Left renal cortex interstitium (tissue), 4 donors: Measurements from ENCODE around the gene TFEB. TPM values are rescaled to one million over a fixed set of nuclear protein-coding genes. Genes with fewer than 3 reads are reported as not detected.

Source experiments
- DNase-seq, 4 donors: peaks; one replicate each; pipeline ENCODE4 v3.0.0-alpha.2; 2013; ENCODE audit warnings: low read depth in 4 of 4, low spot score in 2 of 4, missing footprints in 1 of 4
- polyA plus RNA-seq, 4 donors: library from polyadenylated mRNA; unstranded; fragments of 120-200 nt; gene quantifications; one replicate each; pipeline ENCODE4 v1.2.1, GENCODE V29; 2013; ENCODE audit not compliant: insufficient read length in 4 of 4

Gene TFEB
- polyA plus RNA-seq, 4 donors = 7.6 to 11.5 (median 10.2) TPM

GRCh38 chr6:41740366-41741162 is 5.2 kb upstream of the TFEB start:
- no peak for DNase-seq

- DNase-seq = no peak
Observed at GRCh38 chr6:41739041-41739440, 3.6 kb upstream of the TFEB start.

- no peak for DNase-seq
Observed at GRCh38 chr6:41737591-41738130, 2.3 kb upstream of the TFEB start.

GRCh38 chr6:41736800-41737555 is 1.6 kb upstream of the TFEB start:
- no peak for DNase-seq

GRCh38 chr6:41736186-41736733 is 852 bp upstream of the TFEB start:
- no peak for DNase-seq

GRCh38 chr6:41734666-41735426 is 562 bp downstream of the TFEB start:
- DNase-seq = peak in 2 of 4 donors; percentile 49 to 61

GRCh38 chr6:41733707-41734665 is 1.4 kb downstream of the TFEB start:
- peak in 2 of 4 donors; percentile 60 to 62 for DNase-seq

GRCh38 chr6:41733360-41733706 is 2.1 kb downstream of the TFEB start:
- DNase-seq = no peak

GRCh38 chr6:41732591-41733359 is 2.6 kb downstream of the TFEB start:
- DNase-seq = no peak

GRCh38 chr6:41732149-41732548 is 3.3 kb downstream of the TFEB start:
- no peak for DNase-seq

- no peak for DNase-seq
Observed at GRCh38 chr6:41731561-41732086, 3.8 kb downstream of the TFEB start.

- DNase-seq = no peak
Observed at GRCh38 chr6:41730531-41731436, 4.6 kb downstream of the TFEB start.

GRCh38 chr6:41729624-41730023 is 5.8 kb downstream of the TFEB start:
- no peak for DNase-seq

GRCh38 chr6:41728954-41729353 is 6.5 kb downstream of the TFEB start:
- no peak for DNase-seq

GRCh38 chr6:41728073-41728936 is 7.1 kb downstream of the TFEB start:
- no peak for DNase-seq

GRCh38 chr6:41727705-41728072 is 7.7 kb downstream of the TFEB start:
- no peak for DNase-seq

- no peak for DNase-seq
Observed at GRCh38 chr6:41726876-41727275, 8.5 kb downstream of the TFEB start.
